ENCODE measurements around the gene AP3B1. TPM values are rescaled to one million over a fixed set of nuclear protein-coding genes. Genes with fewer than 3 reads are reported as not detected.

The AP3B1 gene
- total and polyA plus RNA-seq, 2 donors (not counting 3 experiments of a cell fraction or from before 2014, with no cell fraction given): 31.6 to 46.7 TPM

GRCh38 chr5:77971776-77972468, 322.6 kb downstream of the AP3B1 start:
- no peaks in the 10 kb centered on the region for H4K20me1 ChIP-seq (replicated peaks; ENCODE audit: control insufficient read depth, extremely low read depth, insufficient read depth, low read length)
- H3K9me1 ChIP-seq (replicated peaks; ENCODE audit: control insufficient read depth, extremely low read depth, insufficient read depth, low read length): no peaks in the 10 kb centered on the region
- intact Hi-C loops (cut with micrococcal nuclease) (loop anchor here (5.0 kb wide), 2 partner anchors 325 to 340 kb away; no protein-coding TSS in a partner anchor), dilution Hi-C loops (cut with MboI; ENCODE audit: extremely low pct_ligation_motif_present, low sequenced_read_pairs) (no loop called here)
- peak overlapping the region in 1 of 3 experiments; percentile 19 for H3K4me3 ChIP-seq (replicated peaks in 1 of 3; ENCODE audit: insufficient read depth in 1 of 3, low read depth in 1 of 3, low read length in 3 of 3)
- FAIRE-seq (no peak), DNase-seq (ENCODE audit: low read depth, low spot score) (peak; percentile 27)
- H3K9ac ChIP-seq (replicated peaks; ENCODE audit: extremely low read depth, insufficient read depth, low read length): no peak overlapping the region
- TF ChIP-seq, protein P1, sequence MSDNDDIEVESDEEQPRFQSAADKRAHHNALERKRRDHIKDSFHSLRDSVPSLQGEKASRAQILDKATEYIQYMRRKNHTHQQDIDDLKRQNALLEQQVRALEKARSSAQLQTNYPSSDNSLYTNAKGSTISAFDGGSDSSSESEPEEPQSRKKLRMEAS (IDR thresholded peaks at IDR 0.05; ENCODE audit: insufficient read depth, insufficient read length): no peak
- TF ChIP-seq GATA2 (IDR thresholded peaks at IDR 0.05; ENCODE audit: insufficient read depth, insufficient read length, low read depth, low read length) (no peak), MYC (IDR thresholded peaks at IDR 0.05; ENCODE audit: low read depth, low read length) (no peak), POLR2A (IDR thresholded peaks at IDR 0.05; ENCODE audit: low read depth, low read length) (no peak), POLR2AphosphoS5 (IDR thresholded peaks at IDR 0.05; ENCODE audit: insufficient read depth, low read depth, low read length) (no peak), FOS (IDR thresholded peaks at IDR 0.05; ENCODE audit: borderline replicate concordance, insufficient read depth, low read length) (no peak), JUN (IDR thresholded peaks at IDR 0.05; ENCODE audit: borderline replicate concordance, insufficient read depth, insufficient read length, low read depth) (no peak)
- TF ChIP-seq, protein P2, sequence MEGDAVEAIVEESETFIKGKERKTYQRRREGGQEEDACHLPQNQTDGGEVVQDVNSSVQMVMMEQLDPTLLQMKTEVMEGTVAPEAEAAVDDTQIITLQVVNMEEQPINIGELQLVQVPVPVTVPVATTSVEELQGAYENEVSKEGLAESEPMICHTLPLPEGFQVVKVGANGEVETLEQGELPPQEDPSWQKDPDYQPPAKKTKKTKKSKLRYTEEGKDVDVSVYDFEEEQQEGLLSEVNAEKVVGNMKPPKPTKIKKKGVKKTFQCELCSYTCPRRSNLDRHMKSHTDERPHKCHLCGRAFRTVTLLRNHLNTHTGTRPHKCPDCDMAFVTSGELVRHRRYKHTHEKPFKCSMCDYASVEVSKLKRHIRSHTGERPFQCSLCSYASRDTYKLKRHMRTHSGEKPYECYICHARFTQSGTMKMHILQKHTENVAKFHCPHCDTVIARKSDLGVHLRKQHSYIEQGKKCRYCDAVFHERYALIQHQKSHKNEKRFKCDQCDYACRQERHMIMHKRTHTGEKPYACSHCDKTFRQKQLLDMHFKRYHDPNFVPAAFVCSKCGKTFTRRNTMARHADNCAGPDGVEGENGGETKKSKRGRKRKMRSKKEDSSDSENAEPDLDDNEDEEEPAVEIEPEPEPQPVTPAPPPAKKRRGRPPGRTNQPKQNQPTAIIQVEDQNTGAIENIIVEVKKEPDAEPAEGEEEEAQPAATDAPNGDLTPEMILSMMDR (IDR thresholded peaks at IDR 0.05; ENCODE audit: extremely low read depth in 1 of 2, insufficient read depth in 1 of 2, low read depth in 1 of 2, low read length in 2 of 2): no peak
- BruUV-seq (replicated peaks): no TSS peak
- peaks cover 63 to 69% of the 10 kb centered on the region in 2 experiments for H3K27me3 ChIP-seq (ENCODE audit: control insufficient read depth in 2 of 2, insufficient read depth in 2 of 2, low read length in 2 of 2)
- H3K4me1 ChIP-seq (ENCODE audit: control insufficient read depth, extremely low read depth, insufficient read depth, low read length): peaks cover 12% of the 10 kb centered on the region
- CTCF ChIA-PET: interaction anchor here (0.6 to 1.1 kb wide), 3 partner anchors 11 to 411 kb away, joined by 3 to 4 read pairs (median 4); no protein-coding TSS in a partner anchor
- POLR2A ChIA-PET: interaction anchor here (0.6 kb wide), 1 partner anchor 336 kb away, joined by 4 read pairs; no protein-coding TSS in a partner anchor
- H2AFZ ChIP-seq (ENCODE audit: low read depth, low read length): peak overlapping the region; percentile 23
- H3K79me2 ChIP-seq (ENCODE audit: control insufficient read depth, insufficient read depth, low read length): no peaks in the 10 kb centered on the region
- H3K4me2 ChIP-seq (ENCODE audit: insufficient read depth, low read length): peak overlapping the region; percentile 17
- no peaks in the 10 kb centered on the region for H3K36me3 ChIP-seq (ENCODE audit: control insufficient read depth in 2 of 2, extremely low read depth in 1 of 2, insufficient read depth in 2 of 2, low read length in 2 of 2)
- H3K27ac ChIP-seq (ENCODE audit: insufficient read depth, low read depth, low read length): no peak overlapping the region
- no peaks in the 10 kb centered on the region for H3K9me3 ChIP-seq (replicated peaks; ENCODE audit: control insufficient read depth, insufficient read depth, low read length)

Measured in endothelial cell of umbilical vein (primary cell).